ENCODE measurements around the gene EBF3. TPM values are rescaled to one million over a fixed set of nuclear protein-coding genes. Genes with fewer than 3 reads are reported as not detected.

The EBF3 gene
- total RNA-seq, 1 experiment from 2014 or later, result 0.12 TPM

DNA sequence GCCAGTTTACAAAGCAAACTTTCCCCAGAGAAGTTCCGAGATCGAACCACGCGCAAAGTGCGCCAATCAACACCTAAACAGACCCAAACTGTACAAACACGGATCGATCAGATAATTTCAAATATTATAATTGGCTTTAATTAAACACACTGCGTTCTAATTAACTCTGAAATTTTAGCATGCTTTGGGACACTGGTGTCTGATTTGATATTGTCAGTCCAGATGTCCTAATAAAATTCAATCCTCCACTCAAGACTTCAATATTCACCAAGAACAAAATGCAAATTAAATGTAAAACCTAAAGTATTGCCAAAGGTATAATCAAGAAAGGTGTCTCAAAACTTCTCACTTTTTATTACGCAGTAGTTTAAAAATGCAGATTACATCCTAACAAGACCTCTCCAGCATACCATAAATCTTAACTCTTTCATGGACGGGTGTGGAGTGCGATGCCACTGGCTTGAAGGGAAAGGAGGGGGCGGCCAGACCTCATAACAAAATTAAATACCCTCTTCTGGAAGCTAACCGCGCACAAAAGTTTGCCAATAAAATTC lies 5.9 kb upstream of the EBF3 start:
- intact Hi-C loops (cut with micrococcal nuclease), result loop anchor here (5.0 to 10.0 kb wide), 3 partner anchors 95 to 938 kb away; no protein-coding TSS in a partner anchor
- BruUV-seq (replicated peaks), result no TSS peak
- CTCF ChIA-PET, result no interaction called here

More for the DNA sequence above, 5.9 kb upstream of the EBF3 start:
- Histone ChIP-seq H3K9me3 (ENCODE audit: control insufficient read depth in 1 of 2, insufficient read depth in 1 of 2, low read depth in 1 of 2, low read length in 2 of 2) (no peaks in the 10 kb centered on the region), H3K27me3 (ENCODE audit: insufficient read depth, low read length) (no peaks in the 10 kb centered on the region), H3K27ac (ENCODE audit: low read depth, low read length) (no peak overlapping the region), H4K20me1 (ENCODE audit: insufficient read depth) (no peaks in the 10 kb centered on the region), H3K4me1 (ENCODE audit: control insufficient read depth in 1 of 2, insufficient read depth in 2 of 2, low read length in 2 of 2) (no peaks in the 10 kb centered on the region), H3K36me3 (ENCODE audit: control insufficient read depth in 1 of 2, insufficient read depth in 2 of 2, low read length in 2 of 2) (no peaks in the 10 kb centered on the region), H3K4me2 (ENCODE audit: low read length) (no peak overlapping the region), H3K9me2 (ENCODE audit: insufficient read depth) (no peaks in the 10 kb centered on the region), H3K4me3 (replicated peaks in 1 of 2; ENCODE audit: low read depth in 1 of 2, low read length in 2 of 2) (no peak overlapping the region), H2AFZ (ENCODE audit: low read depth, low read length, poor library complexity, severe bottlenecking) (no peak overlapping the region), H3K9ac (ENCODE audit: low read length) (no peak overlapping the region), H3K79me2 (ENCODE audit: insufficient read depth, low read length) (no peaks in the 10 kb centered on the region)
- ChIA-PET POLR2A (no interaction called here), RAD21 (ENCODE audit: low non-redundant PET in 1 of 2, low total read pairs in 2 of 2, uncharacterized antibody in 2 of 2, unreplicated experiment in 2 of 2) (interaction anchor here in 1 of 2 experiments (0.6 kb wide), 1 partner anchor 146 kb away, joined by 4 read pairs; no protein-coding TSS in a partner anchor)
- TF ChIP-seq POLR2A (IDR thresholded peaks at IDR 0.05; ENCODE audit: borderline replicate concordance, extremely low read depth, insufficient read depth, insufficient read length) (no peak), SRF (IDR thresholded peaks at IDR 0.05; ENCODE audit: low read depth) (no peak), FOSL1 (IDR thresholded peaks at IDR 0.05; ENCODE audit: low read depth) (no peak), EZH2phosphoT487 (IDR thresholded peaks at IDR 0.05; ENCODE audit: borderline replicate concordance) (no peak), POLR2AphosphoS5 (IDR thresholded peaks at IDR 0.05; ENCODE audit: low read depth, low read length) (no peak), SP1 (IDR thresholded peaks at IDR 0.05; ENCODE audit: low read depth) (no peak), SIN3A (IDR thresholded peaks at IDR 0.05; ENCODE audit: low read depth) (no peak), ELF1 (IDR thresholded peaks at IDR 0.05; ENCODE audit: borderline replicate concordance, low read depth) (no peak), CBX3 (IDR thresholded peaks at IDR 0.05; ENCODE audit: low read depth) (no peak), EGR1 (IDR thresholded peaks at IDR 0.05; ENCODE audit: low read depth) (no peak), ZFX (IDR thresholded peaks at IDR 0.05) (no peak), CEBPB (IDR thresholded peaks at IDR 0.05; ENCODE audit: low read depth) (no peak), TCF7L2 (IDR thresholded peaks at IDR 0.05; ENCODE audit: borderline replicate concordance, extremely low read depth, insufficient read depth, insufficient read length) (no peak), RAD21 (IDR thresholded peaks at IDR 0.05; ENCODE audit: low read depth) (no peak), YY1 (IDR thresholded peaks at IDR 0.05; ENCODE audit: extremely low read depth, insufficient replicate concordance, low read depth, low read length) (no peak)
- TF ChIP-seq, protein P1, sequence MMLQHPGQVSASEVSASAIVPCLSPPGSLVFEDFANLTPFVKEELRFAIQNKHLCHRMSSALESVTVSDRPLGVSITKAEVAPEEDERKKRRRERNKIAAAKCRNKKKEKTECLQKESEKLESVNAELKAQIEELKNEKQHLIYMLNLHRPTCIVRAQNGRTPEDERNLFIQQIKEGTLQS (IDR thresholded peaks at IDR 0.05), result no peak
- TF ChIP-seq, protein P2, sequence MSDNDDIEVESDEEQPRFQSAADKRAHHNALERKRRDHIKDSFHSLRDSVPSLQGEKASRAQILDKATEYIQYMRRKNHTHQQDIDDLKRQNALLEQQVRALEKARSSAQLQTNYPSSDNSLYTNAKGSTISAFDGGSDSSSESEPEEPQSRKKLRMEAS (IDR thresholded peaks at IDR 0.05), result no peak
- TF ChIP-seq, protein P3, sequence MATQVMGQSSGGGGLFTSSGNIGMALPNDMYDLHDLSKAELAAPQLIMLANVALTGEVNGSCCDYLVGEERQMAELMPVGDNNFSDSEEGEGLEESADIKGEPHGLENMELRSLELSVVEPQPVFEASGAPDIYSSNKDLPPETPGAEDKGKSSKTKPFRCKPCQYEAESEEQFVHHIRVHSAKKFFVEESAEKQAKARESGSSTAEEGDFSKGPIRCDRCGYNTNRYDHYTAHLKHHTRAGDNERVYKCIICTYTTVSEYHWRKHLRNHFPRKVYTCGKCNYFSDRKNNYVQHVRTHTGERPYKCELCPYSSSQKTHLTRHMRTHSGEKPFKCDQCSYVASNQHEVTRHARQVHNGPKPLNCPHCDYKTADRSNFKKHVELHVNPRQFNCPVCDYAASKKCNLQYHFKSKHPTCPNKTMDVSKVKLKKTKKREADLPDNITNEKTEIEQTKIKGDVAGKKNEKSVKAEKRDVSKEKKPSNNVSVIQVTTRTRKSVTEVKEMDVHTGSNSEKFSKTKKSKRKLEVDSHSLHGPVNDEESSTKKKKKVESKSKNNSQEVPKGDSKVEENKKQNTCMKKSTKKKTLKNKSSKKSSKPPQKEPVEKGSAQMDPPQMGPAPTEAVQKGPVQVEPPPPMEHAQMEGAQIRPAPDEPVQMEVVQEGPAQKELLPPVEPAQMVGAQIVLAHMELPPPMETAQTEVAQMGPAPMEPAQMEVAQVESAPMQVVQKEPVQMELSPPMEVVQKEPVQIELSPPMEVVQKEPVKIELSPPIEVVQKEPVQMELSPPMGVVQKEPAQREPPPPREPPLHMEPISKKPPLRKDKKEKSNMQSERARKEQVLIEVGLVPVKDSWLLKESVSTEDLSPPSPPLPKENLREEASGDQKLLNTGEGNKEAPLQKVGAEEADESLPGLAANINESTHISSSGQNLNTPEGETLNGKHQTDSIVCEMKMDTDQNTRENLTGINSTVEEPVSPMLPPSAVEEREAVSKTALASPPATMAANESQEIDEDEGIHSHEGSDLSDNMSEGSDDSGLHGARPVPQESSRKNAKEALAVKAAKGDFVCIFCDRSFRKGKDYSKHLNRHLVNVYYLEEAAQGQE (IDR thresholded peaks at IDR 0.05; ENCODE audit: low read depth), result no peak
- TF ChIP-seq, protein P4, sequence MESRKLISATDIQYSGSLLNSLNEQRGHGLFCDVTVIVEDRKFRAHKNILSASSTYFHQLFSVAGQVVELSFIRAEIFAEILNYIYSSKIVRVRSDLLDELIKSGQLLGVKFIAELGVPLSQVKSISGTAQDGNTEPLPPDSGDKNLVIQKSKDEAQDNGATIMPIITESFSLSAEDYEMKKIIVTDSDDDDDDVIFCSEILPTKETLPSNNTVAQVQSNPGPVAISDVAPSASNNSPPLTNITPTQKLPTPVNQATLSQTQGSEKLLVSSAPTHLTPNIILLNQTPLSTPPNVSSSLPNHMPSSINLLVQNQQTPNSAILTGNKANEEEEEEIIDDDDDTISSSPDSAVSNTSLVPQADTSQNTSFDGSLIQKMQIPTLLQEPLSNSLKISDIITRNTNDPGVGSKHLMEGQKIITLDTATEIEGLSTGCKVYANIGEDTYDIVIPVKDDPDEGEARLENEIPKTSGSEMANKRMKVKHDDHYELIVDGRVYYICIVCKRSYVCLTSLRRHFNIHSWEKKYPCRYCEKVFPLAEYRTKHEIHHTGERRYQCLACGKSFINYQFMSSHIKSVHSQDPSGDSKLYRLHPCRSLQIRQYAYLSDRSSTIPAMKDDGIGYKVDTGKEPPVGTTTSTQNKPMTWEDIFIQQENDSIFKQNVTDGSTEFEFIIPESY (IDR thresholded peaks at IDR 0.05; ENCODE audit: extremely low read depth, insufficient replicate concordance, low read length), result no peak
- TF ChIP-seq, protein P5, sequence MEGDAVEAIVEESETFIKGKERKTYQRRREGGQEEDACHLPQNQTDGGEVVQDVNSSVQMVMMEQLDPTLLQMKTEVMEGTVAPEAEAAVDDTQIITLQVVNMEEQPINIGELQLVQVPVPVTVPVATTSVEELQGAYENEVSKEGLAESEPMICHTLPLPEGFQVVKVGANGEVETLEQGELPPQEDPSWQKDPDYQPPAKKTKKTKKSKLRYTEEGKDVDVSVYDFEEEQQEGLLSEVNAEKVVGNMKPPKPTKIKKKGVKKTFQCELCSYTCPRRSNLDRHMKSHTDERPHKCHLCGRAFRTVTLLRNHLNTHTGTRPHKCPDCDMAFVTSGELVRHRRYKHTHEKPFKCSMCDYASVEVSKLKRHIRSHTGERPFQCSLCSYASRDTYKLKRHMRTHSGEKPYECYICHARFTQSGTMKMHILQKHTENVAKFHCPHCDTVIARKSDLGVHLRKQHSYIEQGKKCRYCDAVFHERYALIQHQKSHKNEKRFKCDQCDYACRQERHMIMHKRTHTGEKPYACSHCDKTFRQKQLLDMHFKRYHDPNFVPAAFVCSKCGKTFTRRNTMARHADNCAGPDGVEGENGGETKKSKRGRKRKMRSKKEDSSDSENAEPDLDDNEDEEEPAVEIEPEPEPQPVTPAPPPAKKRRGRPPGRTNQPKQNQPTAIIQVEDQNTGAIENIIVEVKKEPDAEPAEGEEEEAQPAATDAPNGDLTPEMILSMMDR (IDR thresholded peaks at IDR 0.05 in 2 of 3, conservative IDR thresholded peaks at IDR 0.05 in 1 of 3; ENCODE audit: borderline replicate concordance in 1 of 3, insufficient read depth in 1 of 3, low read depth in 2 of 3, low read length in 2 of 3), result no peak
- ATAC-seq, result no peak
- DNase-seq (ENCODE audit: low read depth, low spot score), result no peak

Measured in HCT116 (cell line).